Endothelial cell of umbilical vein (primary cell): Measurements from ENCODE around the gene RNASEH2B. TPM values are rescaled to one million over a fixed set of nuclear protein-coding genes. Genes with fewer than 3 reads are reported as not detected.

Experiments used
- BruUV-seq: library from RNA; stranded (reverse); fragments of 400-500 nt; replicated peaks from 2 replicates; lab custom pipeline; 2021; lab: Mats Ljungman, UMichigan
- CTCF ChIA-PET: fragments of 300-600, 350-600 bp; sonication (Branson Sonifier 250); formaldehyde crosslinking; loops from one replicate; lab custom pipeline; 2021; ENCODE audit warnings: antibody characterized with exemption, inconsistent platforms; lab: Charles Lee
- POLR2A ChIA-PET: fragments of 300-600, 350-600 bp; sonication (Branson Sonifier 250); formaldehyde crosslinking; loops from one replicate; lab custom pipeline; 2021; ENCODE audit warnings: antibody characterized with exemption, inconsistent platforms; lab: Charles Lee
- DNase-seq: peaks from one replicate; pipeline ENCODE4 v3.0.0-alpha.2; 2011; ENCODE audit warnings: low read depth, low spot score
- FAIRE-seq: peaks from 2 replicates; lab custom pipeline; 2011; peaks lifted over from hg19 to GRCh38; lab: Jason Lieb, UNC
- H2AFZ ChIP-seq: 2 replicates; pipeline ENCODE4 v1.6.0; 2012; ENCODE audit warnings: low read depth, low read length, control low read depth, inconsistent platforms
- H3K27ac ChIP-seq: 2 replicates; pipeline ENCODE4 v1.5.1; 2011; ENCODE audit warnings: low read depth, mild to moderate bottlenecking, control low read depth, low read length, moderate library complexity; ENCODE audit not compliant: insufficient read depth
- H3K27me3 ChIP-seq, 2 experiments: 2 replicates each; pipeline versions ENCODE4 v1.6.0 to v1.6.1; 2011; ENCODE audit warnings: low read length in 2 of 2, mixed read lengths in 1 of 2; ENCODE audit not compliant: control insufficient read depth in 2 of 2, insufficient read depth in 2 of 2
- H3K36me3 ChIP-seq, 2 experiments: 2 replicates in 1 of 2; 3 replicates in 1 of 2; pipeline ENCODE4 v1.5.1; 2011; ENCODE audit warnings: low read length in 2 of 2, mild to moderate bottlenecking in 1 of 2, moderate library complexity in 1 of 2; ENCODE audit not compliant: control insufficient read depth in 2 of 2, insufficient read depth in 2 of 2; ENCODE audit errors: extremely low read depth in 1 of 2
- H3K4me1 ChIP-seq: 3 replicates; pipeline ENCODE4 v1.5.1; 2011; ENCODE audit warnings: mild to moderate bottlenecking, low read length; ENCODE audit not compliant: control insufficient read depth, insufficient read depth; ENCODE audit errors: extremely low read depth
- H3K4me2 ChIP-seq: 2 replicates; pipeline ENCODE4 v1.6.1; 2011; ENCODE audit warnings: low read length, control low read depth, mixed read lengths; ENCODE audit not compliant: insufficient read depth
- H3K4me3 ChIP-seq, 3 experiments: fragments of 200-600 bp in 1 of 3; sonication (generic), shearing (Covaris generic) in 1 of 3; replicated peaks in 1 of 3; 2 replicates each; pipeline ENCODE4 v1.5.1; 2011 to 2016; ENCODE audit warnings: control low read depth in 3 of 3, low read length in 3 of 3, mild to moderate bottlenecking in 2 of 3, inconsistent platforms in 1 of 3, low read depth in 1 of 3, moderate library complexity in 1 of 3; ENCODE audit not compliant: insufficient read depth in 1 of 3
- H3K79me2 ChIP-seq: 2 replicates; pipeline ENCODE4 v1.6.0; 2012; ENCODE audit warnings: low read length, inconsistent platforms; ENCODE audit not compliant: control insufficient read depth, insufficient read depth
- H3K9ac ChIP-seq: replicated peaks from 2 replicates; pipeline ENCODE3; 2011; ENCODE audit warnings: low read length, control low read depth; ENCODE audit not compliant: insufficient read depth; ENCODE audit errors: extremely low read depth
- H3K9me1 ChIP-seq: replicated peaks from 3 replicates; pipeline ENCODE4 v1.6.0; 2011; ENCODE audit warnings: mild to moderate bottlenecking, low read length; ENCODE audit not compliant: control insufficient read depth, insufficient read depth; ENCODE audit errors: extremely low read depth
- H3K9me3 ChIP-seq: replicated peaks from 2 replicates; pipeline ENCODE4 v1.5.1; 2012; ENCODE audit warnings: low read length, inconsistent platforms; ENCODE audit not compliant: control insufficient read depth, insufficient read depth
- H4K20me1 ChIP-seq: replicated peaks from 2 replicates; pipeline ENCODE3; 2011; ENCODE audit warnings: mild to moderate bottlenecking, low read length; ENCODE audit not compliant: control insufficient read depth, insufficient read depth; ENCODE audit errors: extremely low read depth
- EZH2 ChIP-seq: IDR thresholded peaks from 2 replicates; pipeline ENCODE4 v1.6.1; 2012; ENCODE audit warnings: borderline replicate concordance, low read depth, mild to moderate bottlenecking, moderate library complexity, low read length, inconsistent platforms; ENCODE audit not compliant: severe bottlenecking
- FOS ChIP-seq: IDR thresholded peaks from 2 replicates; pipeline ENCODE4 v1.6.1; 2011; ENCODE audit warnings: mild to moderate bottlenecking, low read length, moderate library complexity, borderline replicate concordance; ENCODE audit not compliant: insufficient read depth
- GATA2 ChIP-seq: IDR thresholded peaks from 2 replicates; pipeline ENCODE4 v1.7.0; 2011; ENCODE audit warnings: low read depth, mild to moderate bottlenecking, moderate library complexity, mixed read lengths, low read length; ENCODE audit not compliant: insufficient read length, insufficient read depth
- MYC ChIP-seq: IDR thresholded peaks from one replicate; pipeline ENCODE4 v1.6.1; 2011; ENCODE audit warnings: mild to moderate bottlenecking, low read depth, low read length
- POLR2A ChIP-seq: IDR thresholded peaks from 2 replicates; pipeline ENCODE4 v1.6.1; 2012; ENCODE audit warnings: low read depth, mild to moderate bottlenecking, control low read depth, low read length
- POLR2AphosphoS5 ChIP-seq: IDR thresholded peaks from 2 replicates; pipeline ENCODE4 v1.6.1; 2012; ENCODE audit warnings: low read depth, mild to moderate bottlenecking, control low read depth, low read length, moderate library complexity; ENCODE audit not compliant: insufficient read depth
- dilution Hi-C: fragments of 300-500 bp; cut with MboI; formaldehyde crosslinking; loops from one replicate; pipeline ENCODE4 v1.15.0; 2019; ENCODE audit warnings: low sequenced_read_pairs; ENCODE audit not compliant: extremely low pct_ligation_motif_present
- intact Hi-C: fragments of 100-400 bp; cut with micrococcal nuclease; formaldehyde crosslinking; loops from one replicate; pipeline ENCODE4 v1.10.0; 2022
- polyA plus RNA-seq, 4 experiments: library from polyadenylated mRNA; depleted of rRNA in 3 of 4; stranded (reverse) in 3 of 4; unstranded in 1 of 4; fragments of >200 nt; gene quantifications; 2 replicates each; pipeline versions ENCODE4 v1.2.1 to v1.2.3, GENCODE V29; 2011 to 2012; ENCODE audit warnings: missing spikeins in 1 of 4
- total RNA-seq: library from RNA; stranded (reverse); gene quantifications from 2 replicates; pipeline ENCODE4 v1.2.3, GENCODE V29; 2021
- TF ChIP-seq, protein P1 (sequence below), 2 donors: IDR thresholded peaks; 1 replicate in 1 of 2; 2 replicates in 1 of 2; pipeline ENCODE4 v1.5.1; 2011; ENCODE audit warnings: low read length in 2 of 2, mild to moderate bottlenecking in 2 of 2, moderate library complexity in 2 of 2, control low read depth in 1 of 2, inconsistent platforms in 1 of 2, low read depth in 1 of 2; ENCODE audit not compliant: insufficient read depth in 1 of 2; ENCODE audit errors: extremely low read depth in 1 of 2

The RNASEH2B gene
- total and polyA plus RNA-seq, 2 donors (not counting 3 experiments of a cell fraction or from before 2014, with no cell fraction given) = 8.9 to 25.1 TPM

DNA sequence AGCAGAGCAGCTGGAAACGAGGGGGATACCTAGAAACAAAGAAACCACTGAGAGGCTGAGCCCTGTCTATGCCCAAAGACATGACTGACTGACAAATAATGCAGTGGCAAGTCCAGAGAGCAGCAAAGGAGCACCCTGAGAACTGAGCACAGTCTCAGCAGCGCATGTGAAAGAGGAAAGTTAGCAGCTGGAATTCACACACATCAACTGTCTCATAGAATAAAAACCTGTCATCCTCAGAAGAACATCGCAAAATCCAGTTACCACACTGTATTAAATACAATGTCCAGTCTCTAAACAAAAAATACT is 42.0 kb upstream of the RNASEH2B start:
- BruUV-seq = no TSS peak
- Histone ChIP-seq H2AFZ (no peak overlapping the region), H3K27ac (no peak overlapping the region), H3K4me1 (no peaks in the 10 kb centered on the region), H3K4me3 (no peak overlapping the region), H4K20me1 (no peaks in the 10 kb centered on the region), H3K9ac (no peak overlapping the region), H3K79me2 (no peaks in the 10 kb centered on the region), H3K4me2 (no peak overlapping the region), H3K9me1 (no peaks in the 10 kb centered on the region), H3K27me3 (peaks cover 3 to 8% of the 10 kb centered on the region in 2 experiments), H3K9me3 (no peaks in the 10 kb centered on the region), H3K36me3 (no peaks in the 10 kb centered on the region)
- intact Hi-C loops (no loop called here), dilution Hi-C loops (no loop called here)
- TF ChIP-seq GATA2 = no peak
- no peak for TF ChIP-seq POLR2AphosphoS5
- TF ChIP-seq EZH2 = no peak
- TF ChIP-seq FOS = no peak
- no peak for TF ChIP-seq POLR2A
- no peak for TF ChIP-seq MYC
- ChIA-PET POLR2A (no interaction called here), CTCF (no interaction called here)
- DNase-seq (no peak), FAIRE-seq (no peak)

DNA sequence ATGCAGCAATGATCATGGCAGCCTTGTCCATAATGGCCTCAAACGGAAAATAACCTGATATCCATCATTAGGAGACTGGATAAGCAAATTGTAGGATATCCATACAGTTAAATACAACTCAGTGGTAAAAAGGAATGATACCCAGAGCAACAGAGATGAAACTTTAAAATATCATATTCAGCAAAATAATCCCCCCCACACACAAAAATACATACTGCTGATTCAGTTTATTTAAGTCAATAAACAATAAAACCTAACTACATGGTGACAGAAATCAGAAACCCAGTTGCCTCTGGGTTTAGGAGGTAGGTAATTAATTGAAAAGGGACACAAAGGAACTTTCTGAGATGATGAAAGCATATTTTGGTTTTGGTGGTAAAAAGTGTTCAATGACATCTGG is 38.2 kb upstream of the RNASEH2B start:
- DNase-seq (no peak), FAIRE-seq (no peak)
- no peaks in the 10 kb centered on the region for H4K20me1 ChIP-seq
- dilution Hi-C loops = no loop called here
- H3K4me2 ChIP-seq = no peak overlapping the region
- H3K9me1 ChIP-seq = no peaks in the 10 kb centered on the region
- H3K27me3 ChIP-seq = peaks cover 0 to 8% of the 10 kb centered on the region in 2 experiments
- no peaks in the 10 kb centered on the region for H3K4me1 ChIP-seq
- H3K9ac ChIP-seq = no peak overlapping the region
- BruUV-seq = no TSS peak
- no peak overlapping the region for H3K27ac ChIP-seq
- no peaks in the 10 kb centered on the region for H3K36me3 ChIP-seq
- CTCF ChIA-PET = no interaction called here
- H2AFZ ChIP-seq = no peak overlapping the region
- no peak for TF ChIP-seq FOS
- TF ChIP-seq EZH2 = no peak
- no peak for TF ChIP-seq POLR2A
- TF ChIP-seq, protein P1, sequence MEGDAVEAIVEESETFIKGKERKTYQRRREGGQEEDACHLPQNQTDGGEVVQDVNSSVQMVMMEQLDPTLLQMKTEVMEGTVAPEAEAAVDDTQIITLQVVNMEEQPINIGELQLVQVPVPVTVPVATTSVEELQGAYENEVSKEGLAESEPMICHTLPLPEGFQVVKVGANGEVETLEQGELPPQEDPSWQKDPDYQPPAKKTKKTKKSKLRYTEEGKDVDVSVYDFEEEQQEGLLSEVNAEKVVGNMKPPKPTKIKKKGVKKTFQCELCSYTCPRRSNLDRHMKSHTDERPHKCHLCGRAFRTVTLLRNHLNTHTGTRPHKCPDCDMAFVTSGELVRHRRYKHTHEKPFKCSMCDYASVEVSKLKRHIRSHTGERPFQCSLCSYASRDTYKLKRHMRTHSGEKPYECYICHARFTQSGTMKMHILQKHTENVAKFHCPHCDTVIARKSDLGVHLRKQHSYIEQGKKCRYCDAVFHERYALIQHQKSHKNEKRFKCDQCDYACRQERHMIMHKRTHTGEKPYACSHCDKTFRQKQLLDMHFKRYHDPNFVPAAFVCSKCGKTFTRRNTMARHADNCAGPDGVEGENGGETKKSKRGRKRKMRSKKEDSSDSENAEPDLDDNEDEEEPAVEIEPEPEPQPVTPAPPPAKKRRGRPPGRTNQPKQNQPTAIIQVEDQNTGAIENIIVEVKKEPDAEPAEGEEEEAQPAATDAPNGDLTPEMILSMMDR (IDR thresholded peaks at IDR 0.05; ENCODE audit: extremely low read depth in 1 of 2, insufficient read depth in 1 of 2, low read depth in 1 of 2, low read length in 2 of 2) = no peak
- TF ChIP-seq MYC = no peak
- H3K4me3 ChIP-seq = no peak overlapping the region
- no peaks in the 10 kb centered on the region for H3K9me3 ChIP-seq
- POLR2A ChIA-PET = no interaction called here
- H3K79me2 ChIP-seq = no peaks in the 10 kb centered on the region
- intact Hi-C loops = no loop called here
